Measurements from ENCODE around the gene STK40. TPM values are rescaled to one million over a fixed set of nuclear protein-coding genes. Genes with fewer than 3 reads are reported as not detected.

Gene STK40
- total RNA-seq, 1 donor from 2014 or later = 10.6 TPM

- FAIRE-seq = no peak
- no peak for DNase-seq (ENCODE audit: low spot score in 2 of 2)
Measured at GRCh38 chr1:36377791-36378492, 7.8 kb downstream of the STK40 start.

- no peak for DNase-seq (ENCODE audit: low spot score in 2 of 2)
- FAIRE-seq = no peak
Measured at GRCh38 chr1:36372617-36373016, 13.1 kb downstream of the STK40 start.

GRCh38 chr1:36369061-36369861, 16.5 kb downstream of the STK40 start:
- peak; percentile 52 to 77 for DNase-seq (ENCODE audit: low spot score in 2 of 2)
- no peak for FAIRE-seq

- no peak for DNase-seq (ENCODE audit: low spot score in 2 of 2)
- FAIRE-seq = no peak
Measured at GRCh38 chr1:36367798-36368197, 17.9 kb downstream of the STK40 start.

- no peak for DNase-seq (ENCODE audit: low spot score in 2 of 2)
- no peak for FAIRE-seq
Measured at GRCh38 chr1:36367066-36367465, 18.7 kb downstream of the STK40 start.

- FAIRE-seq (no peak), DNase-seq (ENCODE audit: low spot score in 2 of 2) (no peak)
Measured at GRCh38 chr1:36366091-36366661, 19.5 kb downstream of the STK40 start.

- DNase-seq (ENCODE audit: low spot score in 2 of 2) (no peak), FAIRE-seq (no peak)
Measured at GRCh38 chr1:36365381-36365780, 20.3 kb downstream of the STK40 start.

GRCh38 chr1:36359911-36360550, 25.7 kb downstream of the STK40 start:
- FAIRE-seq (no peak), DNase-seq (ENCODE audit: low spot score in 2 of 2) (no peak)

- FAIRE-seq (no peak), DNase-seq (ENCODE audit: low spot score in 2 of 2) (no peak)
Measured at GRCh38 chr1:36359383-36359782, 26.3 kb downstream of the STK40 start.

GRCh38 chr1:36358514-36359084, 27.1 kb downstream of the STK40 start:
- DNase-seq (ENCODE audit: low spot score in 2 of 2) (no peak), FAIRE-seq (no peak)

- FAIRE-seq (no peak), DNase-seq (ENCODE audit: low spot score in 2 of 2) (no peak)
Measured at GRCh38 chr1:36355811-36356210, 29.9 kb downstream of the STK40 start.

GRCh38 chr1:36354486-36354885, 31.2 kb downstream of the STK40 start:
- no peak for FAIRE-seq
- no peak for DNase-seq (ENCODE audit: low spot score in 2 of 2)

GRCh38 chr1:36352910-36353878, 32.5 kb downstream of the STK40 start:
- FAIRE-seq (no peak), DNase-seq (ENCODE audit: low spot score in 2 of 2) (no peak)

GRCh38 chr1:36352125-36352909, 33.4 kb downstream of the STK40 start:
- no peak for DNase-seq (ENCODE audit: low spot score in 2 of 2)
- FAIRE-seq = no peak

GRCh38 chr1:36351227-36351977, 34.3 kb downstream of the STK40 start:
- DNase-seq (ENCODE audit: low spot score in 2 of 2) (no peak), FAIRE-seq (no peak)

GRCh38 chr1:36350659-36351226, 35.0 kb downstream of the STK40 start:
- FAIRE-seq (no peak), DNase-seq (ENCODE audit: low spot score in 2 of 2) (peak in 1 of 2 donors; percentile 49)

GRCh38 chr1:36349839-36350238, 35.9 kb downstream of the STK40 start:
- FAIRE-seq (no peak), DNase-seq (ENCODE audit: low spot score in 2 of 2) (no peak)

- FAIRE-seq (no peak), DNase-seq (ENCODE audit: low spot score in 2 of 2) (no peak)
Measured at GRCh38 chr1:36349241-36349671, 36.5 kb downstream of the STK40 start.

All from frontal cortex (tissue), 4 donors.